Measurements from ENCODE around the gene PPP4R3B.
A peak's percentile ranks its signal among the peaks of the same experiment; 100 is the strongest.
"Not testable (repeated sequence)": the region's sequence is repeated elsewhere in the genome, so short reads cannot be mapped to it uniquely, and the experiment has no call there.

Gene PPP4R3B

GRCh38 chr2:55617175-55618024, at the start of gene PPP4R3B:
PPP4R3B (minus strand) TSS chr2:55617622; CDS start chr2:55617285, 337 bp downstream.
- DNase-seq: peak; percentile 98

- no peak for DNase-seq
Measured at GRCh38 chr2:55653255-55653654, 35.8 kb upstream of the PPP4R3B start.

- DNase-seq: no peak
Measured at GRCh38 chr2:55649211-55649610, 31.8 kb upstream of the PPP4R3B start.

- no peak for DNase-seq
Measured at GRCh38 chr2:55636831-55637230, 19.4 kb upstream of the PPP4R3B start.

- no peak for DNase-seq
Measured at GRCh38 chr2:55628931-55629330, 11.5 kb upstream of the PPP4R3B start.

- DNase-seq: no peak
Measured at GRCh38 chr2:55627915-55628314, 10.5 kb upstream of the PPP4R3B start.

GRCh38 chr2:55621802-55622201, 4.4 kb upstream of the PPP4R3B start:
- no peak for DNase-seq

- no peak for DNase-seq
Measured at GRCh38 chr2:55620123-55620779, 2.8 kb upstream of the PPP4R3B start.

GRCh38 chr2:55618275-55619055, 1.0 kb upstream of the PPP4R3B start:
- peak; percentile 30 for DNase-seq

GRCh38 chr2:55618025-55618274, 528 bp upstream of the PPP4R3B start:
- DNase-seq: no peak

- DNase-seq: peak; percentile 49
Measured at GRCh38 chr2:55616551-55617174, 759 bp downstream of the PPP4R3B start.

- DNase-seq: no peak
Measured at GRCh38 chr2:55611997-55612396, 5.4 kb downstream of the PPP4R3B start.

GRCh38 chr2:55610954-55611743, 6.3 kb downstream of the PPP4R3B start:
- DNase-seq: no peak

- DNase-seq: no peak
Measured at GRCh38 chr2:55609938-55610578, 7.4 kb downstream of the PPP4R3B start.

- DNase-seq: no peak
Measured at GRCh38 chr2:55609193-55609794, 8.1 kb downstream of the PPP4R3B start.

GRCh38 chr2:55607717-55608116, 9.7 kb downstream of the PPP4R3B start:
- DNase-seq: no peak

GRCh38 chr2:55604027-55604565, 13.3 kb downstream of the PPP4R3B start:
- DNase-seq: no peak

GRCh38 chr2:55601849-55602248, 15.6 kb downstream of the PPP4R3B start:
- no peak for DNase-seq

- no peak for DNase-seq
Measured at GRCh38 chr2:55598056-55598795, 19.2 kb downstream of the PPP4R3B start.

GRCh38 chr2:55596795-55597194, 20.6 kb downstream of the PPP4R3B start:
- not testable (repeated sequence) for DNase-seq
